CD4-positive, alpha-beta T cell (primary cell): Measurements from ENCODE around the gene ZC3H18. TPM values are rescaled to one million over a fixed set of nuclear protein-coding genes. Genes with fewer than 3 reads are reported as not detected.

Experiments
- ATAC-seq: fragments of 200-7000 bp; cut with Tn5 transposase; one replicate; pipeline ENCODE4 v1.10.0; 2022; ENCODE audit warnings: mild to moderate bottlenecking; ENCODE audit not compliant: poor library complexity
- CTCF ChIA-PET: fragments of 350-600 bp; sonication (Branson Sonifier 250); formaldehyde crosslinking; loops from one replicate; lab custom pipeline; 2021; ENCODE audit warnings: antibody characterized with exemption, inconsistent platforms; lab: Charles Lee
- POLR2A ChIA-PET: fragments of 350-600 bp; sonication (Branson Sonifier 250); formaldehyde crosslinking; loops from one replicate; lab custom pipeline; 2021; ENCODE audit warnings: antibody characterized with exemption, inconsistent platforms; lab: Charles Lee
- DNase-seq, 14 experiments: peaks; one replicate each; pipeline ENCODE4 v3.0.0-alpha.2; 2013 to 2020; ENCODE audit warnings: mixed read lengths in 2 of 14
- H3K27ac ChIP-seq, 2 donors: one replicate each; pipeline versions ENCODE4 v1.5.1 to v1.7.0; 2013; ENCODE audit warnings: low read length in 2 of 2, low read depth in 1 of 2, mild to moderate bottlenecking in 1 of 2
- H3K27me3 ChIP-seq, 2 experiments: 1 replicate in 1 of 2; 2 replicates in 1 of 2; pipeline versions ENCODE4 v1.6.1 to v1.7.0; 2013; ENCODE audit warnings: low read length in 2 of 2, control low read depth in 1 of 2, mild to moderate bottlenecking in 1 of 2, moderate library complexity in 1 of 2; ENCODE audit not compliant: insufficient read depth in 2 of 2, control insufficient read depth in 1 of 2
- H3K36me3 ChIP-seq: one replicate; pipeline ENCODE4 v1.6.1; 2013; ENCODE audit warnings: low read length, control low read depth; ENCODE audit not compliant: insufficient read depth
- H3K4me1 ChIP-seq: one replicate; pipeline ENCODE4 v1.6.1; 2013; ENCODE audit warnings: low read length, control low read depth; ENCODE audit not compliant: insufficient read depth
- H3K4me3 ChIP-seq: one replicate; pipeline ENCODE4 v1.5.1; 2013; ENCODE audit warnings: mild to moderate bottlenecking, low read length, moderate library complexity
- H3K9me3 ChIP-seq, 2 experiments: 1 replicate in 1 of 2; 2 replicates in 1 of 2; pipeline versions ENCODE4 v1.6.1 to v1.7.0; 2013; ENCODE audit warnings: low read length in 2 of 2, mild to moderate bottlenecking in 2 of 2, control low read depth in 1 of 2, moderate library complexity in 1 of 2; ENCODE audit not compliant: control insufficient read depth in 1 of 2, insufficient read depth in 1 of 2
- H3K27ac Mint-ChIP-seq: one replicate; pipeline ENCODE4 v1.8.0; 2020; ENCODE audit warnings: mixed read lengths
- H3K27me3 Mint-ChIP-seq: one replicate; pipeline ENCODE4 v1.8.0; 2021; ENCODE audit warnings: mixed read lengths
- H3K36me3 Mint-ChIP-seq: one replicate; pipeline ENCODE4 v1.8.0; 2021; ENCODE audit warnings: low read depth, mixed read lengths
- H3K4me1 Mint-ChIP-seq: one replicate; pipeline ENCODE4 v1.8.0; 2021; ENCODE audit warnings: low read depth, mixed read lengths
- H3K4me3 Mint-ChIP-seq: one replicate; pipeline ENCODE4 v1.8.0; 2020; ENCODE audit warnings: mild to moderate bottlenecking, mixed read lengths
- H3K9me3 Mint-ChIP-seq: one replicate; pipeline ENCODE4 v1.8.0; 2020; ENCODE audit warnings: mixed read lengths
- intact Hi-C, 2 experiments: fragments of 100-400 bp; cut with DNase I in 1 of 2; cut with micrococcal nuclease in 1 of 2; formaldehyde crosslinking; loops; one replicate each; pipeline versions ENCODE4 v1.15.1 to v1.9.0; 2023 to 2025; cut with DNase I, micrococcal nuclease
- total RNA-seq, 174 experiments: library from RNA in 2 of 174; stranded (reverse) in 2 of 174; gene quantifications; one replicate each; pipeline ENCODE4 v1.2.3 and lab custom pipeline; 2021 to 2026
- TF ChIP-seq, protein P1 (sequence below): fragments of 200-600 bp; IDR thresholded peaks from one replicate; pipeline ENCODE4 v1.8.0; 2022; ENCODE audit warnings: antibody characterized with exemption, mild to moderate bottlenecking

The ZC3H18 gene
- total RNA-seq, 2 experiments from 2014 or later: 92.6 to 93.7 TPM

DNA sequence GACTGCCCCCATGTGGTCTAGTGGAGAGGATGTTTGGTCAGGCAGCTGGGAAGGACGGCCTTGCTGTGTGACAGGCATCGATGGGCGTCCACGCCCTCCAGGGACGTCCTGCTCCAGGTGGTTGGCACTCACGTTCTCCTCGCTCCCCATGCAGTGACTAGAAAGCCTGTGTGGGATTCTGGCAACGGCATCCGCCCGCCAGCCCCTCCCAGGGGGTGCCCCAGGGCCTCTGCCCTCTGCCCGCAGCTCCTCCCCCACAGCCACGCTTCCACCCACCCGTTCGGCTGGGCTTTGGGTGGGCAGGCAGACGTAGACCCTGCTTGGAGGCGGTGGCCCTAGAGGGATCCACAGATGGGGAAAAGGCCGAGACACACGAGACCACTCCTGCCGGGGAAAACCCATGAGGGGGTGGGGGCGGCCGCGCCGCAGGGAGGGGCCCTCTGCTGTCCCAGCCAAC is 63.5 kb downstream of the ZC3H18 start:
- Histone ChIP-seq H3K4me3 (peak overlapping the region; percentile 63), H3K4me1 (peaks cover 57% of the 10 kb centered on the region), H3K36me3 (peaks cover 25% of the 10 kb centered on the region), H3K27me3 (peaks cover under 1 to 7% of the 10 kb centered on the region in 2 experiments), H3K9me3 (peaks cover 0 to 15% of the 10 kb centered on the region in 2 experiments), H3K27ac (peak overlapping the region; percentile 27 to 49)
- Mint-ChIP-seq H3K9me3 (no peaks in the 10 kb centered on the region), H3K27me3 (peaks cover 17% of the 10 kb centered on the region), H3K4me1 (peaks cover 28% of the 10 kb centered on the region), H3K27ac (peak overlapping the region; percentile 58), H3K4me3 (peak overlapping the region; percentile 80), H3K36me3 (peaks cover 31% of the 10 kb centered on the region)
- ATAC-seq (peak; percentile 57), DNase-seq (peak in 11 of 14 experiments; percentile 23 to 81 (median 45))
- TF ChIP-seq, protein P1, sequence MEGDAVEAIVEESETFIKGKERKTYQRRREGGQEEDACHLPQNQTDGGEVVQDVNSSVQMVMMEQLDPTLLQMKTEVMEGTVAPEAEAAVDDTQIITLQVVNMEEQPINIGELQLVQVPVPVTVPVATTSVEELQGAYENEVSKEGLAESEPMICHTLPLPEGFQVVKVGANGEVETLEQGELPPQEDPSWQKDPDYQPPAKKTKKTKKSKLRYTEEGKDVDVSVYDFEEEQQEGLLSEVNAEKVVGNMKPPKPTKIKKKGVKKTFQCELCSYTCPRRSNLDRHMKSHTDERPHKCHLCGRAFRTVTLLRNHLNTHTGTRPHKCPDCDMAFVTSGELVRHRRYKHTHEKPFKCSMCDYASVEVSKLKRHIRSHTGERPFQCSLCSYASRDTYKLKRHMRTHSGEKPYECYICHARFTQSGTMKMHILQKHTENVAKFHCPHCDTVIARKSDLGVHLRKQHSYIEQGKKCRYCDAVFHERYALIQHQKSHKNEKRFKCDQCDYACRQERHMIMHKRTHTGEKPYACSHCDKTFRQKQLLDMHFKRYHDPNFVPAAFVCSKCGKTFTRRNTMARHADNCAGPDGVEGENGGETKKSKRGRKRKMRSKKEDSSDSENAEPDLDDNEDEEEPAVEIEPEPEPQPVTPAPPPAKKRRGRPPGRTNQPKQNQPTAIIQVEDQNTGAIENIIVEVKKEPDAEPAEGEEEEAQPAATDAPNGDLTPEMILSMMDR: no peak
- ChIA-PET CTCF (interaction anchor here (1.4 kb wide), 1 partner anchor 14 kb away, joined by 8 read pairs; no protein-coding TSS in a partner anchor), POLR2A (interaction anchor here (0.6 to 3.4 kb wide), 6 partner anchors 8 to 67 kb away, joined by 3 to 15 read pairs (median 5); partner anchors contain the start of genes MVD and ZC3H18)
- intact Hi-C loops: loop anchor here in 1 of 2 experiments (2.0 to 10.0 kb wide), 3 partner anchors 13 to 69 kb away; no protein-coding TSS in a partner anchor

GRCh38 chr16:88634141-88634993 is 64.2 kb downstream of the ZC3H18 start:
- H3K27me3 ChIP-seq: peaks cover 7 to 14% of the 10 kb centered on the region in 2 experiments
- H3K4me1 Mint-ChIP-seq: peaks cover 28% of the 10 kb centered on the region
- TF ChIP-seq, protein P1: no peak
- POLR2A ChIA-PET: interaction anchor here (1.0 to 3.4 kb wide), 3 partner anchors 14 to 64 kb away, joined by 3 to 15 read pairs (median 8); partner anchors contain the start of genes MVD and ZC3H18
- H3K27ac Mint-ChIP-seq: peak overlapping the region; percentile 58
- no peaks in the 10 kb centered on the region for H3K9me3 Mint-ChIP-seq
- H3K4me3 Mint-ChIP-seq: peak overlapping the region; percentile 80
- intact Hi-C loops: loop anchor here in 1 of 2 experiments (2.0 to 10.0 kb wide), 3 partner anchors 14 to 68 kb away; no protein-coding TSS in a partner anchor
- H3K36me3 Mint-ChIP-seq: peaks cover 25% of the 10 kb centered on the region
- H3K36me3 ChIP-seq: peaks cover 25% of the 10 kb centered on the region
- H3K4me1 ChIP-seq: peaks cover 64% of the 10 kb centered on the region
- CTCF ChIA-PET: interaction anchor here (1.4 kb wide), 1 partner anchor 14 kb away, joined by 8 read pairs; no protein-coding TSS in a partner anchor
- peak overlapping the region; percentile 63 for H3K4me3 ChIP-seq
- DNase-seq: peak in 11 of 14 experiments; percentile 33 to 79 (median 55)
- H3K9me3 ChIP-seq: peaks cover 0 to 22% of the 10 kb centered on the region in 2 experiments
- peak; percentile 45 for ATAC-seq
- peak overlapping the region; percentile 35 to 49 for H3K27ac ChIP-seq
- H3K27me3 Mint-ChIP-seq: peaks cover 18% of the 10 kb centered on the region

DNA sequence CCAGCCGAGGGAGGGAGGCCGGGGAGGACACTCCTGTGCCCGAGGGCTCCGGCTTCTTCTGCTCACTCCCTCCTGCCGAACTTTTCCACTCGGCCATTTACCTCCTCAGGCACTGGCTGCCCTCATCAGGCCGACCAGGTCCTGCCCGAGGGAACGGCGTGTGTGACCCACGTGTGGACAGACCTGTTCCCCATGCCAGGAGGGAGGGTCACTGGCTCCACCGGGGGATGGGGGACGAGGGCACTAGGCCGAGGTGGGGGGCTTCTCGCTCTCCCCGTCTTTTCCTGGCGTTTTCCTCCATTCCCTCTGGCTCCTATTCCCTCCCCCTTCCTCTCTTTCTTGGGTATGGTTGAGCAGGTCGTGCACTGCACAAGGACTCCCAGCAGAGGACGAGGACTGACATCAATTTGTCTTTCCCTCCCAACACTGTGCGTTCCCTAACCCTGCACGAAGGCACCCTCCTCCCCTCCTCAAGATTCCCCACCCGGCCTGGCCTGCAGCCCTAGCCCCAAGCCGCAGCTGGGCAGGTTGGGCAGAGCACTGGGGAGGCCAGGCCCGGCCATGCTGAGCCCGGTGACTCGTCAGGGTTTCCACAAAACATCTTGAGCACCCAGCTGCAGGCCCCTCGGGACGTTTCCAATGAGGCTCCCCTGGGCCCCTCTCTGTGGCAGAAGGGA is 64.9 kb downstream of the ZC3H18 start:
- Histone ChIP-seq H3K27ac (no peak overlapping the region), H3K9me3 (peaks cover 0 to 22% of the 10 kb centered on the region in 2 experiments), H3K4me1 (peaks cover 71% of the 10 kb centered on the region), H3K4me3 (peak overlapping the region; percentile 63), H3K27me3 (peaks cover 13 to 19% of the 10 kb centered on the region in 2 experiments), H3K36me3 (peaks cover 17% of the 10 kb centered on the region)
- intact Hi-C loops: loop anchor here (2.0 to 10.0 kb wide), 4 partner anchors 14 to 67 kb away; no protein-coding TSS in a partner anchor
- H3K27me3 Mint-ChIP-seq: peaks cover 21% of the 10 kb centered on the region
- H3K4me1 Mint-ChIP-seq: peaks cover 31% of the 10 kb centered on the region
- POLR2A ChIA-PET: interaction anchor here (1.9 kb wide), 1 partner anchor 66 kb away, joined by 7 read pairs; no protein-coding TSS in a partner anchor
- peak overlapping the region; percentile 36 for H3K27ac Mint-ChIP-seq
- peak overlapping the region; percentile 75 for H3K4me3 Mint-ChIP-seq
- no peaks in the 10 kb centered on the region for H3K9me3 Mint-ChIP-seq
- TF ChIP-seq, protein P1: no peak
- peaks cover 20% of the 10 kb centered on the region for H3K36me3 Mint-ChIP-seq
- ATAC-seq (no peak), DNase-seq (no peak)
- CTCF ChIA-PET: no interaction called here
